ENCODE data around the gene EDN2. TPM values are rescaled to one million over a fixed set of nuclear protein-coding genes. Genes with fewer than 3 reads are reported as not detected.

The EDN2 gene
- total RNA-seq, 3 donors from 2014 or later (not counting 1 experiment from before 2014, with no cell fraction given) = 0.29 to 0.93 (median 0.64) TPM

- no peak overlapping the region for H3K27ac ChIP-seq (ENCODE audit: low read length)
Measured at GRCh38 chr1:41497056-41497440, 12.6 kb upstream of the EDN2 start.

GRCh38 chr1:41496080-41497055 is 11.9 kb upstream of the EDN2 start:
- ATAC-seq = peak in 1 of 3 donors; percentile 35
- H3K27ac ChIP-seq (ENCODE audit: low read length) = no peak overlapping the region
- DNase-seq = no peak
- peaks cover 3% of the 10 kb centered on the region for H3K27me3 ChIP-seq (ENCODE audit: control insufficient read depth, insufficient read depth, low read length)
- no peaks in the 10 kb centered on the region for H3K36me3 ChIP-seq (ENCODE audit: control insufficient read depth, insufficient read depth, low read length)
- intact Hi-C loops (cut with micrococcal nuclease) = no loop called here
- no peak overlapping the region for H3K27ac Mint-ChIP-seq
- H3K9me3 ChIP-seq (ENCODE audit: control insufficient read depth, insufficient read depth, low read length) = no peaks in the 10 kb centered on the region
- no peak overlapping the region for H3K4me3 Mint-ChIP-seq
- H3K9me3 Mint-ChIP-seq = no peaks in the 10 kb centered on the region
- H3K4me1 ChIP-seq (ENCODE audit: control insufficient read depth, insufficient read depth, low read length) = peaks cover 10% of the 10 kb centered on the region
- WGBS (ENCODE audit: insufficient coverage) = 9% methylated on average over 74 of the region's 74 CpGs
- H3K4me3 ChIP-seq (ENCODE audit: low read length) = no peak overlapping the region
- H3K36me3 Mint-ChIP-seq = no peaks in the 10 kb centered on the region
- no peak for TF ChIP-seq CTCF (IDR thresholded peaks at IDR 0.05)
- H3K27me3 Mint-ChIP-seq (ENCODE audit: low read depth in 2 of 2) = peaks cover 19 to 24% of the 10 kb centered on the region in 2 donors
- H3K4me1 Mint-ChIP-seq = peaks cover 3 to 4% of the 10 kb centered on the region in 2 donors

More at GRCh38 chr1:41497056-41497440, 12.6 kb upstream of the EDN2 start:
- H3K4me3 ChIP-seq (ENCODE audit: low read length) = no peak overlapping the region
- H3K4me1 Mint-ChIP-seq = peaks cover 3 to 4% of the 10 kb centered on the region in 2 donors
- H3K4me3 Mint-ChIP-seq = no peak overlapping the region
- WGBS (ENCODE audit: insufficient coverage) = 90% methylated on average over 13 of the region's 13 CpGs
- intact Hi-C loops (cut with micrococcal nuclease) = no loop called here
- no peaks in the 10 kb centered on the region for H3K9me3 ChIP-seq (ENCODE audit: control insufficient read depth, insufficient read depth, low read length)
- H3K9me3 Mint-ChIP-seq = no peaks in the 10 kb centered on the region
- no peaks in the 10 kb centered on the region for H3K36me3 Mint-ChIP-seq
- no peak for TF ChIP-seq CTCF (IDR thresholded peaks at IDR 0.05)
- DNase-seq (no peak), ATAC-seq (no peak)
- H3K27me3 ChIP-seq (ENCODE audit: control insufficient read depth, insufficient read depth, low read length) = peaks cover 3% of the 10 kb centered on the region
- H3K27me3 Mint-ChIP-seq (ENCODE audit: low read depth in 2 of 2) = peaks cover 19 to 24% of the 10 kb centered on the region in 2 donors
- H3K4me1 ChIP-seq (ENCODE audit: control insufficient read depth, insufficient read depth, low read length) = peaks cover 10% of the 10 kb centered on the region
- no peak overlapping the region for H3K27ac Mint-ChIP-seq
- H3K36me3 ChIP-seq (ENCODE audit: control insufficient read depth, insufficient read depth, low read length) = no peaks in the 10 kb centered on the region

GRCh38 chr1:41495210-41495948 is 10.9 kb upstream of the EDN2 start:
- intact Hi-C loops (cut with micrococcal nuclease) = no loop called here
- Histone ChIP-seq H3K27ac (ENCODE audit: low read length) (no peak overlapping the region), H3K4me1 (ENCODE audit: control insufficient read depth, insufficient read depth, low read length) (peaks cover 10% of the 10 kb centered on the region), H3K9me3 (ENCODE audit: control insufficient read depth, insufficient read depth, low read length) (no peaks in the 10 kb centered on the region), H3K4me3 (ENCODE audit: low read length) (no peak overlapping the region), H3K27me3 (ENCODE audit: control insufficient read depth, insufficient read depth, low read length) (peaks cover 3% of the 10 kb centered on the region), H3K36me3 (ENCODE audit: control insufficient read depth, insufficient read depth, low read length) (no peaks in the 10 kb centered on the region)
- H3K27me3 Mint-ChIP-seq (ENCODE audit: low read depth in 2 of 2) = peaks cover 19 to 24% of the 10 kb centered on the region in 2 donors
- TF ChIP-seq CTCF (IDR thresholded peaks at IDR 0.05) = no peak
- 46% methylated on average over 19 of the region's 19 CpGs for WGBS (ENCODE audit: insufficient coverage)
- no peaks in the 10 kb centered on the region for H3K9me3 Mint-ChIP-seq
- H3K27ac Mint-ChIP-seq = no peak overlapping the region
- DNase-seq = no peak
- H3K36me3 Mint-ChIP-seq = no peaks in the 10 kb centered on the region
- no peak for ATAC-seq
- H3K4me3 Mint-ChIP-seq = no peak overlapping the region
- H3K4me1 Mint-ChIP-seq = peaks cover 3 to 4% of the 10 kb centered on the region in 2 donors
